IMR-90 (cell line): Measurements from ENCODE around the gene GRAMD1C.

Source experiments
- BHLHE40 ChIP-seq: fragments of 150-350 bp; IDR thresholded peaks from 2 replicates; pipeline ENCODE4 v1.6.1; 2016; ENCODE audit warnings: mild to moderate bottlenecking, low read depth, low read length
- CEBPB ChIP-seq: IDR thresholded peaks from 2 replicates; pipeline ENCODE4 v1.6.1; 2012; ENCODE audit warnings: low read depth, low read length, improper control_type of control experiment
- CHD1 ChIP-seq: IDR thresholded peaks from 2 replicates; pipeline ENCODE4 v1.6.1; 2012; ENCODE audit warnings: low read depth, low read length, improper control_type of control experiment
- ELK1 ChIP-seq: fragments of 150-350 bp; IDR thresholded peaks from 2 replicates; pipeline ENCODE4 v1.6.1; 2016; ENCODE audit warnings: low read depth, mild to moderate bottlenecking, low read length, moderate library complexity, borderline replicate concordance
- MAZ ChIP-seq: IDR thresholded peaks from 2 replicates; pipeline ENCODE4 v1.6.1; 2012; ENCODE audit warnings: low read depth, mild to moderate bottlenecking, low read length, improper control_type of control experiment, moderate library complexity, borderline replicate concordance
- POLR2A ChIP-seq: IDR thresholded peaks from 2 replicates; pipeline ENCODE4 v1.6.1; 2012; ENCODE audit warnings: mild to moderate bottlenecking, low read depth, low read length
- RAD21 ChIP-seq: IDR thresholded peaks from 2 replicates; pipeline ENCODE4 v1.6.1; 2012; ENCODE audit warnings: low read length, improper control_type of control experiment
- RCOR1 ChIP-seq: IDR thresholded peaks from 2 replicates; pipeline ENCODE4 v1.6.1; 2012; ENCODE audit warnings: mild to moderate bottlenecking, low read length, improper control_type of control experiment; ENCODE audit not compliant: insufficient replicate concordance
- RFX5 ChIP-seq: IDR thresholded peaks from 2 replicates; pipeline ENCODE4 v1.8.0; 2012; ENCODE audit warnings: low read depth, mild to moderate bottlenecking, low read length, moderate library complexity
- SMC3 ChIP-seq: fragments of 150-350 bp; IDR thresholded peaks from 2 replicates; pipeline ENCODE4 v1.6.1; 2016; ENCODE audit warnings: low read depth, mild to moderate bottlenecking, antibody characterized with exemption, low read length, moderate library complexity
- USF2 ChIP-seq: fragments of 150-350 bp; IDR thresholded peaks from 2 replicates; pipeline ENCODE4 v1.6.1; 2017; ENCODE audit warnings: mild to moderate bottlenecking, antibody characterized with exemption, low read length, low read depth
- TF ChIP-seq, protein P1 (sequence below): conservative IDR thresholded peaks from 2 replicates; pipeline ENCODE4 v1.5.1; 2012; ENCODE audit warnings: mild to moderate bottlenecking, low read depth, low read length, improper control_type of control experiment

DNA sequence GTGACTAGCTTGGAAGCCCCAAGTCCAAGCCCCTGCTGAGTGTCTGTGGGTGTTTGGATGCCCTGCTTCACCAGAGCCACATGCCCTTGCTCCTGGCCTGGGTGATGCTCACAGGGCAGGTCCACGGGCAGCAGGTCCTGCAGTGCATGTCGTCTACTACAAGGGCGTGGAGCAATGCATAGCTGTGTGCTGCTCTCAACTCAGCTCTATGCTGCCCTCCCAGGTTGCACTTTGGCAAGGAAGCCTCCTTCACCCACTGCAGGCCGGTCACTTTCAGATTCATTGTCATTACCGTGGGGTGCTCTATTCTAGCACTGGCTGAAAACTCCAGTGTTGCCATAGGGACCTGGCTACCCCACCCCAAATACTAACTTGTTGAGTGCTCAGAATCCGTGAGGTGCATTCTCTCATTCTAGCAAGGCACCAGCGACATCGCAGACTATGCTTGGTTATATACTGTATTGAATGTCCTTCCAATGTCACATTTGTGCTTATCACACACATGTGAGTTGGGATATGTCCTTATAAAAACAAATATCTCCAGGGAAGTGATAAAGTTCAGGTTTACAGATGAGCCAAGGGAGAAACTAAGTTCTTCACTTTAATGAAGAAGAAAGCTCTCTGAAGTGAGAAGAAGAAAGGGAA is 51.8 kb downstream of the GRAMD1C start:
- no peak for TF ChIP-seq RAD21
- no peak for TF ChIP-seq POLR2A
- TF ChIP-seq, protein P1, sequence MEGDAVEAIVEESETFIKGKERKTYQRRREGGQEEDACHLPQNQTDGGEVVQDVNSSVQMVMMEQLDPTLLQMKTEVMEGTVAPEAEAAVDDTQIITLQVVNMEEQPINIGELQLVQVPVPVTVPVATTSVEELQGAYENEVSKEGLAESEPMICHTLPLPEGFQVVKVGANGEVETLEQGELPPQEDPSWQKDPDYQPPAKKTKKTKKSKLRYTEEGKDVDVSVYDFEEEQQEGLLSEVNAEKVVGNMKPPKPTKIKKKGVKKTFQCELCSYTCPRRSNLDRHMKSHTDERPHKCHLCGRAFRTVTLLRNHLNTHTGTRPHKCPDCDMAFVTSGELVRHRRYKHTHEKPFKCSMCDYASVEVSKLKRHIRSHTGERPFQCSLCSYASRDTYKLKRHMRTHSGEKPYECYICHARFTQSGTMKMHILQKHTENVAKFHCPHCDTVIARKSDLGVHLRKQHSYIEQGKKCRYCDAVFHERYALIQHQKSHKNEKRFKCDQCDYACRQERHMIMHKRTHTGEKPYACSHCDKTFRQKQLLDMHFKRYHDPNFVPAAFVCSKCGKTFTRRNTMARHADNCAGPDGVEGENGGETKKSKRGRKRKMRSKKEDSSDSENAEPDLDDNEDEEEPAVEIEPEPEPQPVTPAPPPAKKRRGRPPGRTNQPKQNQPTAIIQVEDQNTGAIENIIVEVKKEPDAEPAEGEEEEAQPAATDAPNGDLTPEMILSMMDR: no peak
- no peak for TF ChIP-seq USF2
- TF ChIP-seq RFX5: no peak
- no peak for TF ChIP-seq ELK1
- TF ChIP-seq SMC3: no peak
- TF ChIP-seq RCOR1: no peak
- TF ChIP-seq MAZ: no peak
- TF ChIP-seq BHLHE40: no peak
- no peak for TF ChIP-seq CEBPB
- no peak for TF ChIP-seq CHD1
